Lower leg skin (tissue), 4 donors: ENCODE measurements around the gene SLC25A20. TPM values are rescaled to one million over a fixed set of nuclear protein-coding genes. Genes with fewer than 3 reads are reported as not detected.
"Not testable (repeated sequence)": the region's sequence is repeated elsewhere in the genome, so short reads cannot be mapped to it uniquely, and the experiment has no call there.

Experiments
- DNase-seq, 2 donors: peaks; one replicate each; pipeline ENCODE4 v3.0.0-alpha.2; 2019; ENCODE audit warnings: low spot score in 2 of 2
- H3K4me3 ChIP-seq: fragments of 200-600 bp; sonication (generic); 2 replicates; pipeline ENCODE4 v1.5.1; 2017; ENCODE audit warnings: mild to moderate bottlenecking, low read depth; ENCODE audit not compliant: poor library complexity, severe bottlenecking
- POLR2A ChIP-seq, 2 donors: fragments of 450-650 bp; IDR thresholded peaks; one replicate each; pipeline ENCODE4 v1.6.1; 2016 to 2017; ENCODE audit warnings: antibody characterized with exemption in 2 of 2, mild to moderate bottlenecking in 1 of 2, moderate library complexity in 1 of 2
- WGBS, 2 donors: methylation state at CpG; one replicate each; pipeline ENCODE4 v1.1.5; 2018; 5-methylcytosine and 5-hydroxymethylcytosine counted together
- intact Hi-C: fragments of 100-400 bp; cut with DNase I; formaldehyde crosslinking; loops from one replicate; pipeline ENCODE4 v1.15.0; 2023; ENCODE audit warnings: low total_unique reads
- total RNA-seq, 4 donors: library from RNA; depleted of rRNA; stranded (reverse); fragments of >200 nt; gene quantifications; one replicate each; pipeline ENCODE4 v1.1.0, GENCODE V29; 2016
- TF ChIP-seq, protein P1 (sequence below), 3 donors: fragments of 450-650 bp; IDR thresholded peaks; one replicate each; pipeline ENCODE4 v1.5.1; 2016; ENCODE audit warnings: antibody characterized with exemption in 3 of 3, mild to moderate bottlenecking in 3 of 3, moderate library complexity in 2 of 3

SLC25A20 gene
- total RNA-seq, 4 donors from 2014 or later: 11.4 to 46.3 (median 20.4) TPM

GRCh38 chr3:48927928-48928327 lies 29.2 kb upstream of the SLC25A20 start:
- TF ChIP-seq, protein P1, sequence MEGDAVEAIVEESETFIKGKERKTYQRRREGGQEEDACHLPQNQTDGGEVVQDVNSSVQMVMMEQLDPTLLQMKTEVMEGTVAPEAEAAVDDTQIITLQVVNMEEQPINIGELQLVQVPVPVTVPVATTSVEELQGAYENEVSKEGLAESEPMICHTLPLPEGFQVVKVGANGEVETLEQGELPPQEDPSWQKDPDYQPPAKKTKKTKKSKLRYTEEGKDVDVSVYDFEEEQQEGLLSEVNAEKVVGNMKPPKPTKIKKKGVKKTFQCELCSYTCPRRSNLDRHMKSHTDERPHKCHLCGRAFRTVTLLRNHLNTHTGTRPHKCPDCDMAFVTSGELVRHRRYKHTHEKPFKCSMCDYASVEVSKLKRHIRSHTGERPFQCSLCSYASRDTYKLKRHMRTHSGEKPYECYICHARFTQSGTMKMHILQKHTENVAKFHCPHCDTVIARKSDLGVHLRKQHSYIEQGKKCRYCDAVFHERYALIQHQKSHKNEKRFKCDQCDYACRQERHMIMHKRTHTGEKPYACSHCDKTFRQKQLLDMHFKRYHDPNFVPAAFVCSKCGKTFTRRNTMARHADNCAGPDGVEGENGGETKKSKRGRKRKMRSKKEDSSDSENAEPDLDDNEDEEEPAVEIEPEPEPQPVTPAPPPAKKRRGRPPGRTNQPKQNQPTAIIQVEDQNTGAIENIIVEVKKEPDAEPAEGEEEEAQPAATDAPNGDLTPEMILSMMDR (IDR thresholded peaks at IDR 0.05): no peak
- TF ChIP-seq POLR2A (IDR thresholded peaks at IDR 0.05): no peak
- no peak overlapping the region for H3K4me3 ChIP-seq
- no peak for DNase-seq
- WGBS, 2 donors: 29 to 33% methylated on average over 2 of the region's 2 CpGs
- intact Hi-C loops: no loop called here

DNA sequence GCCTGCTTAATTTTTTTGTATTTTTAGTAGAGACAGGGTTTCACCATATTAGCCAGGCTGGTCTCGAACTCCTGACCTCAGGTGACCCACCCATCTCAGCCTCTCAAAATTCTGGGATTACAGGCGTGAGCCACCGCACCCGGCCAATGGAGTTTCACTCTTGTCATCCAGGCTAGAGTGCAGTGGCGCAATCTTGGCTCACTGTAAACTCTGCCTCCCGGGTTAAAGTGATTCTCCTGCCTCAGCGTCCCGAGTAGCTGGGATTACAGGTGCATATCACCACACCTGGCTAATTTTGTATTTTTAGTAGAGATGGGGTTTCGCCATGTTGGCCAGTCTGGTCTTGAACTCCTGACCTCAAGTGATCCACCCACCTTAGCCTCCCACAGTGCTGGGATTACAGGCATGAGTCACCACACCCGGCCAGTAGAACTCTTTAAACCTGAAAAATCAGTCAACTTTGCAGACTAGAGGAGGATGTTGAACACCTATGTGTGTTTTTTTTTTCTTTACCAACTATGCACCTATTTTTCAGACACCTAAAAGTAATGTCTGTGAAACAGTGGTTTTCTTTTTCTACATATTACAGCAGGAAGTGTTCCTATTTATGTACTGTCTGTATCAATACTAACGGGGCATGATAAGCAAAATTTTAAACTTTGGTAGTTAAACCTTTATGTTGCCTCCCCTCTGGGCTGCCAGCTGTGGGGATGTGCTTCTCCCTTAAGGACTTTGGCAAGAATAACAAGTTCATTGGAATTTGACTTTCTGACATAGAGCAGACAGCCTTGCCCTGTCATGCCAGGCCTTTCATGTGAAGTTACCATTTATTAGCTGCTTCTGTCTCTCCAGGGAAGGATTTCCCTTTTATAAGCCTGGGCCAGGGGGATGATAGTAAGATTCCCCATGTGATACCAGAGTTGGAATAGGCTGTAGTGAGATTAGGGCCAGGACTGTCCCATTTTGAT lies 28.0 kb upstream of the SLC25A20 start:
- TF ChIP-seq POLR2A (IDR thresholded peaks at IDR 0.05): no peak
- TF ChIP-seq, protein P1 (IDR thresholded peaks at IDR 0.05): no peak
- no peak for DNase-seq
- H3K4me3 ChIP-seq: no peak overlapping the region
- 72 to 84% methylated on average over 11 of the region's 11 CpGs for WGBS, 2 donors
- intact Hi-C loops: no loop called here

GRCh38 chr3:48919215-48920138 lies 20.8 kb upstream of the SLC25A20 start:
- WGBS, 2 donors: 1% methylated on average over 33 to 54 of the region's 54 CpGs
- DNase-seq: peak in 1 of 2 donors; percentile 91
- intact Hi-C loops: no loop called here
- peak overlapping the region; percentile 83 for H3K4me3 ChIP-seq
- TF ChIP-seq, protein P1 (IDR thresholded peaks at IDR 0.05): no peak
- no peak for TF ChIP-seq POLR2A (IDR thresholded peaks at IDR 0.05)

DNA sequence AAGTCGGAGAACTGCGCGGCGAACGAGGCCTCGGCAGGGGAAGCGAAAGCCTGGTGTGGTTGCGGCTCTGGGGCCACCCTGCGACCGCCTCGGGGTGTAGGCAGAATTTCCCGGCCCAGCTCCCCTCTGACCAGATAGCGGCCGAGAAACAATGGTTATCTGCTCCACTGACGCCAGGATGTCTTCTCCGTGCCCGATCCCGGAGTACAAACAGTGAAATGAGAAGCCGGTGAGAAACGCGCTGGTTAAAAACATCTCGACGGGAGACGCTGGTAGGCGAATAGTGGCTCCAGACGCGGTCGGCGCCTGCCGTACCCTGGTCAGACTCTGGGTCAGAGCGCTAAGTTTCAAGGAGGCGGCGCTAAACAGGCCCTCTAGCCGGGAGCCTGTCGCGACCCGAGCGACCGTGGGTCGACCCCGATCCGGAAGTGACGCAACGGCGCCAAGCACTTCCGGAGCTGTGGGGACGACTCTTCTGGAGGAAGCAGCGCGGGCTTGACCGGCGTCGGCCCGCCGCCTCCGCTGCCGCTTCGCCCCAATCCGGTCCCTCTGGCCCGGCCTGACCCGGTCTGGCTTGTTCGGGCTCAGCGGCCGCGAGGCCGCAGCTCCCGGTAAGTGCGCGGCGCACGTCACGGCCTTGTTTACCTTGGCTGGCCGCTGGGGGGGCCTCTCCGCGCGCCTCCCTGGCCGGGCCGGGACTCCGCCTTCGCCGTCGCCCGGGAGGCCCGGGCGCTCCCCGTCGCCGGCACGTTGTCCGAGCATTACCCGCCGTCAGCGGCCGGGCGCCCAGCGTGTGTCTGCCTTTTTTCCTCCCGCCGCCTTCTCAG lies 19.9 kb upstream of the SLC25A20 start, which contains the start of gene ARIH2:
Gene ARIH2 (plus strand): TSS at position 455 of the 827 bp plus-strand sequence. CDS start 8,717 bp downstream, outside the sequence.
- H3K4me3 ChIP-seq: peak within 1 kb of the TSS; percentile 83
- intact Hi-C loops: no loop called here
- peak; percentile 83 to 98 for DNase-seq
- 0 to 1% methylated on average over 53 to 55 of the region's 97 CpGs for WGBS, 2 donors
- TF ChIP-seq, protein P1 (IDR thresholded peaks at IDR 0.05): no peak
- peak in 1 of 2 donors; percentile 48 for TF ChIP-seq POLR2A (IDR thresholded peaks at IDR 0.05)

GRCh38 chr3:48915296-48915695 lies 16.6 kb upstream of the SLC25A20 start:
- peak in 1 of 2 donors; percentile 67 for DNase-seq
- intact Hi-C loops: no loop called here
- WGBS, 2 donors: 86 to 87% methylated on average over 1 of the region's 1 CpG
- TF ChIP-seq POLR2A (IDR thresholded peaks at IDR 0.05): no peak
- TF ChIP-seq, protein P1 (IDR thresholded peaks at IDR 0.05): no peak
- H3K4me3 ChIP-seq: no peak overlapping the region

GRCh38 chr3:48907026-48907425 lies 8.3 kb upstream of the SLC25A20 start:
- WGBS, 2 donors: 92 to 95% methylated on average over 13 of the region's 13 CpGs
- DNase-seq, H3K4me3 ChIP-seq, intact Hi-C loops: not testable (repeated sequence)
